HepG2 (cell line): ENCODE results near the gene C1S. TPM values are rescaled to one million over a fixed set of nuclear protein-coding genes. Genes with fewer than 3 reads are reported as not detected.

Experiments used
- BCL6 ChIP-seq: IDR thresholded peaks from 2 replicates; pipeline ENCODE4 v1.6.1; 2016; ENCODE audit warnings: missing genetic modification reagents, missing compliant biosample characterization
- CBX1 ChIP-seq: IDR thresholded peaks from one replicate; pipeline ENCODE4 v1.6.1; 2016; ENCODE audit warnings: antibody characterized with exemption, low read depth
- FOXA1 ChIP-seq, 2 experiments: fragments of 450-650 bp in 1 of 2; sonication (generic) in 1 of 2; formaldehyde crosslinking in 1 of 2; IDR thresholded peaks; 2 replicates each; pipeline versions ENCODE4 v1.4.0 to v1.6.1; 2016 to 2020; ENCODE audit warnings: missing genetic modification reagents in 1 of 2
- FOXA3 ChIP-seq: IDR thresholded peaks from 2 replicates; pipeline ENCODE4 v1.6.1; 2016; ENCODE audit warnings: missing genetic modification reagents, missing compliant biosample characterization
- NCOA2 ChIP-seq: sonication (generic); formaldehyde crosslinking; IDR thresholded peaks from 2 replicates; pipeline ENCODE4 v1.8.0; 2022; ENCODE audit warnings: inconsistent platforms
- NFE2L2 ChIP-seq: fragments of 150-350 bp; IDR thresholded peaks from 2 replicates; pipeline ENCODE4 v1.6.1; 2014; ENCODE audit warnings: low read length
- PAF1 ChIP-seq: IDR thresholded peaks from 2 replicates; pipeline ENCODE4 v1.6.1; 2016; ENCODE audit warnings: missing genetic modification reagents, missing compliant biosample characterization
- PLRG1 ChIP-seq: fragments of 450-650 bp; conservative IDR thresholded peaks from 2 replicates; pipeline ENCODE4 v1.6.1; 2016
- REPIN1 ChIP-seq: sonication (generic); formaldehyde crosslinking; IDR thresholded peaks from 2 replicates; pipeline ENCODE4 v1.8.0; 2022; ENCODE audit warnings: missing genetic modification reagents, low read depth, mild to moderate bottlenecking, borderline replicate concordance
- TARDBP ChIP-seq: sonication (generic); formaldehyde crosslinking; IDR thresholded peaks from 2 replicates; pipeline ENCODE4 v1.8.0; 2022; ENCODE audit warnings: mild to moderate bottlenecking, missing genetic modification reagents
- TOE1 ChIP-seq: sonication (generic); formaldehyde crosslinking; IDR thresholded peaks from 2 replicates; pipeline ENCODE4 v1.4.0; 2020; ENCODE audit warnings: mild to moderate bottlenecking, missing genetic modification reagents
- YY1 ChIP-seq: IDR thresholded peaks from 2 replicates; pipeline ENCODE4 v1.6.1; 2011; ENCODE audit warnings: low read length, low read depth, moderate library complexity, mild to moderate bottlenecking; ENCODE audit not compliant: insufficient read depth, insufficient replicate concordance
- ZBTB21 ChIP-seq: sonication (generic); formaldehyde crosslinking; IDR thresholded peaks from 2 replicates; pipeline ENCODE4 v1.4.0; 2020; ENCODE audit warnings: missing genetic modification reagents
- ZC3H4 ChIP-seq: sonication (generic); formaldehyde crosslinking; IDR thresholded peaks from 2 replicates; pipeline ENCODE4 v1.4.0; 2020; ENCODE audit warnings: missing genetic modification reagents, borderline replicate concordance
- ZNF382 ChIP-seq: sonication (generic); formaldehyde crosslinking; IDR thresholded peaks from 2 replicates; pipeline ENCODE4 v1.5.0; 2020; ENCODE audit warnings: missing genetic modification reagents, mild to moderate bottlenecking, borderline replicate concordance
- ZNF788 ChIP-seq: sonication (generic); formaldehyde crosslinking; IDR thresholded peaks from 2 replicates; pipeline ENCODE4 v1.5.0; 2020; ENCODE audit warnings: mild to moderate bottlenecking, missing genetic modification reagents, borderline replicate concordance
- ZSCAN12 ChIP-seq: sonication (generic); formaldehyde crosslinking; IDR thresholded peaks from 2 replicates; pipeline ENCODE4 v1.9.0; 2021; ENCODE audit warnings: mild to moderate bottlenecking, missing genetic modification reagents
- polyA plus RNA-seq, 8 experiments: library from polyadenylated mRNA; depleted of rRNA in 3 of 8; stranded (reverse) in 7 of 8; unstranded in 1 of 8; fragments of >200 nt; fragmentation: Illumina TruSeq in 4 of 8; extraction: Trizol in 4 of 8; gene quantifications; 2 replicates each; pipeline versions ENCODE4 v1.2.1 to v1.2.3, GENCODE V29; 2011 to 2016; ENCODE audit warnings: low read depth in 4 of 8, missing spikeins in 1 of 8, mixed read lengths in 1 of 8; ENCODE audit not compliant: insufficient read depth in 1 of 8
- total RNA-seq, 5 experiments: library from RNA; depleted of rRNA; stranded (reverse); fragments of >200 nt; fragmentation: Illumina TruSeq; extraction: Trizol; gene quantifications; 2 replicates each; pipeline ENCODE4 v1.2.3, GENCODE V29; 2016; ENCODE audit warnings: low read depth in 1 of 5
- TF ChIP-seq, protein P1 (sequence below): sonication (generic); formaldehyde crosslinking; IDR thresholded peaks from 2 replicates; pipeline ENCODE4 v1.5.0; 2020; ENCODE audit warnings: mild to moderate bottlenecking, missing genetic modification reagents, borderline replicate concordance
- TF ChIP-seq, protein P2 (sequence below): sonication (generic); formaldehyde crosslinking; IDR thresholded peaks from 2 replicates; pipeline ENCODE4 v1.4.0; 2020; ENCODE audit warnings: mild to moderate bottlenecking, missing genetic modification reagents, borderline replicate concordance
- TF ChIP-seq, protein P3 (sequence below): sonication (generic); formaldehyde crosslinking; IDR thresholded peaks from 2 replicates; pipeline ENCODE4 v1.5.1; 2020; ENCODE audit warnings: missing genetic modification reagents, mild to moderate bottlenecking, borderline replicate concordance

C1S gene
- total and polyA plus RNA-seq, 2 of the 13 experiments (the other 11 are each of a cell fraction or from before 2014, with no cell fraction given) = 14.5 to 18.2 TPM

DNA sequence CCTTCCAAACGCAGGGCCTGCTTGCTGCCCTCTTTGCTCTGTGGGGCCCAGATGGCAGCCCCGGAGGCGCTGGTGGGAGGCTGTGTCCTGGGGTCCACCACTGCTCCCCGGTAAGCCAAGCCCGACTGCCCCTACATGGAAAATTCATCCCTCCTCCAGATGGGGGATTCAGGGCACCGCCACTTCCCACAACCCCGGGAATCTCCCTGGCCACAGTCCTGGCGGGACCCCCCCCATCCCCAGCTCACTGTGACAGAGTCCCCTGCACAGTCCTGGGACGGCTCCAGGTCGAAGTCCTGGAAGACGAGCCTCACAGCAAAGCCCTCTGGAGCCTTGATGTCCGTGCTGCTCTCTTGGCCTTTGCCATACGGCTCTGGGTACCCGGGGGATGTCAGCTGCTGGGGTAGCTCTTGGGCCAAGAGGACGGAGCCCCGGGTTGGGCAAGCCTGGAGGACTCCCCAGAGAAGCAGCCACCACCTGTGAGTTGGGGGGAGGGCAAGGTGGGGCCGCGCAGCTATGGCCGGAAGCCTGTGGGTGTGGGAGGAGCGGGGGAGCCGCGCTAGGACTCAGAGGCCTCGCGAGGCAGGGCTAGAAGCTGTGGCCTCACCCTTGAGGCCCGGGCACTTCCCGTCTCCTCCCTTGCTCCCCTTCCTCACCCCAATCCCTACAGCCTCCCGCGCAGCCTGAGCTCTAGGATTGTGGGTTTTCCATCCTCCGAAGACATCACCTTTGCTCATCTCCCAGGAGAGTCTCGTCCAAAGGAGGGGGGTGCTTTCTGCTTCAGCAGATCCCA, 47.7 kb downstream of the C1S start (continued):
- TF ChIP-seq CBX1 (peak; percentile 57), TARDBP (CRISPR knock-in tag) (peak; percentile 81), REPIN1 (CRISPR knock-in tag) (0 out of 2 replicates have a peak, but pooled peaks have one; percentile 26), BCL6 (CRISPR knock-in tag) (peak; percentile 13; the same call in 1 of the 2 replicates), NFE2L2 (no peak), FOXA1 (IDR thresholded peaks at IDR 0.05) (no peak), FOXA1 (CRISPR knock-in tag; IDR thresholded peaks at IDR 0.05) (no peak), ZBTB21 (no peak), TOE1 (CRISPR knock-in tag) (no peak), PAF1 (CRISPR knock-in tag) (no peak), ZC3H4 (CRISPR knock-in tag) (peak; percentile 73; the same call in 1 of the 2 replicates), ZSCAN12 (CRISPR knock-in tag) (0 out of 2 replicates have a peak, but pooled peaks have one; percentile 43), ZNF788 (CRISPR knock-in tag) (peak; percentile 35; the same call in 1 of the 2 replicates), YY1 (peak; percentile 29), PLRG1 (no peak), FOXA3 (CRISPR knock-in tag) (peak; percentile 17; the same call in 1 of the 2 replicates), NCOA2 (CRISPR knock-in tag) (peak; percentile 61), ZNF382 (CRISPR knock-in tag) (no peak)
- TF ChIP-seq, protein P1, sequence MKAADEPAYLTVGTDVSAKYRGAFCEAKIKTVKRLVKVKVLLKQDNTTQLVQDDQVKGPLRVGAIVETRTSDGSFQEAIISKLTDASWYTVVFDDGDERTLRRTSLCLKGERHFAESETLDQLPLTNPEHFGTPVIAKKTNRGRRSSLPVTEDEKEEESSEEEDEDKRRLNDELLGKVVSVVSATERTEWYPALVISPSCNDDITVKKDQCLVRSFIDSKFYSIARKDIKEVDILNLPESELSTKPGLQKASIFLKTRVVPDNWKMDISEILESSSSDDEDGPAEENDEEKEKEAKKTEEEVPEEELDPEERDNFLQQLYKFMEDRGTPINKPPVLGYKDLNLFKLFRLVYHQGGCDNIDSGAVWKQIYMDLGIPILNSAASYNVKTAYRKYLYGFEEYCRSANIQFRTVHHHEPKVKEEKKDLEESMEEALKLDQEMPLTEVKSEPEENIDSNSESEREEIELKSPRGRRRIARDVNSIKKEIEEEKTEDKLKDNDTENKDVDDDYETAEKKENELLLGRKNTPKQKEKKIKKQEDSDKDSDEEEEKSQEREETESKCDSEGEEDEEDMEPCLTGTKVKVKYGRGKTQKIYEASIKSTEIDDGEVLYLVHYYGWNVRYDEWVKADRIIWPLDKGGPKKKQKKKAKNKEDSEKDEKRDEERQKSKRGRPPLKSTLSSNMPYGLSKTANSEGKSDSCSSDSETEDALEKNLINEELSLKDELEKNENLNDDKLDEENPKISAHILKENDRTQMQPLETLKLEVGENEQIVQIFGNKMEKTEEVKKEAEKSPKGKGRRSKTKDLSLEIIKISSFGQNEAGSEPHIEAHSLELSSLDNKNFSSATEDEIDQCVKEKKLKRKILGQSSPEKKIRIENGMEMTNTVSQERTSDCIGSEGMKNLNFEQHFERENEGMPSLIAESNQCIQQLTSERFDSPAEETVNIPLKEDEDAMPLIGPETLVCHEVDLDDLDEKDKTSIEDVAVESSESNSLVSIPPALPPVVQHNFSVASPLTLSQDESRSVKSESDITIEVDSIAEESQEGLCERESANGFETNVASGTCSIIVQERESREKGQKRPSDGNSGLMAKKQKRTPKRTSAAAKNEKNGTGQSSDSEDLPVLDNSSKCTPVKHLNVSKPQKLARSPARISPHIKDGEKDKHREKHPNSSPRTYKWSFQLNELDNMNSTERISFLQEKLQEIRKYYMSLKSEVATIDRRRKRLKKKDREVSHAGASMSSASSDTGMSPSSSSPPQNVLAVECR (CRISPR knock-in tag) = peak; percentile 81
- TF ChIP-seq, protein P2, sequence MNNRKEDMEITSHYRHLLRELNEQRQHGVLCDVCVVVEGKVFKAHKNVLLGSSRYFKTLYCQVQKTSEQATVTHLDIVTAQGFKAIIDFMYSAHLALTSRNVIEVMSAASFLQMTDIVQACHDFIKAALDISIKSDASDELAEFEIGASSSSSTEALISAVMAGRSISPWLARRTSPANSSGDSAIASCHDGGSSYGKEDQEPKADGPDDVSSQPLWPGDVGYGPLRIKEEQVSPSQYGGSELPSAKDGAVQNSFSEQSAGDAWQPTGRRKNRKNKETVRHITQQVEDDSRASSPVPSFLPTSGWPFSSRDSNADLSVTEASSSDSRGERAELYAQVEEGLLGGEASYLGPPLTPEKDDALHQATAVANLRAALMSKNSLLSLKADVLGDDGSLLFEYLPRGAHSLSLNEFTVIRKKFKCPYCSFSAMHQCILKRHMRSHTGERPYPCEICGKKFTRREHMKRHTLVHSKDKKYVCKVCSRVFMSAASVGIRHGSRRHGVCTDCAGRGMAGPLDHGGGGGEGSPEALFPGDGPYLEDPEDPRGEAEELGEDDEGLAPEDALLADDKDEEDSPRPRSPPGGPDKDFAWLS (CRISPR knock-in tag) = peak; percentile 97
- TF ChIP-seq, protein P3, sequence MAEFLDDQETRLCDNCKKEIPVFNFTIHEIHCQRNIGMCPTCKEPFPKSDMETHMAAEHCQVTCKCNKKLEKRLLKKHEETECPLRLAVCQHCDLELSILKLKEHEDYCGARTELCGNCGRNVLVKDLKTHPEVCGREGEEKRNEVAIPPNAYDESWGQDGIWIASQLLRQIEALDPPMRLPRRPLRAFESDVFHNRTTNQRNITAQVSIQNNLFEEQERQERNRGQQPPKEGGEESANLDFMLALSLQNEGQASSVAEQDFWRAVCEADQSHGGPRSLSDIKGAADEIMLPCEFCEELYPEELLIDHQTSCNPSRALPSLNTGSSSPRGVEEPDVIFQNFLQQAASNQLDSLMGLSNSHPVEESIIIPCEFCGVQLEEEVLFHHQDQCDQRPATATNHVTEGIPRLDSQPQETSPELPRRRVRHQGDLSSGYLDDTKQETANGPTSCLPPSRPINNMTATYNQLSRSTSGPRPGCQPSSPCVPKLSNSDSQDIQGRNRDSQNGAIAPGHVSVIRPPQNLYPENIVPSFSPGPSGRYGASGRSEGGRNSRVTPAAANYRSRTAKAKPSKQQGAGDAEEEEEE (CRISPR knock-in tag) = 0 out of 2 replicates have a peak, but pooled peaks have one; percentile 41
